GM20000 (cell line): Measurements from ENCODE around the gene CHN2.

Source experiments
- DNase-seq: peaks from one replicate; pipeline ENCODE4 v3.0.0; 2012; ENCODE audit warnings: low spot score
- TF ChIP-seq, protein P1 (sequence below): IDR thresholded peaks from 2 replicates; pipeline ENCODE4 v1.5.1; 2012; ENCODE audit warnings: mild to moderate bottlenecking, control low read depth; ENCODE audit errors: extremely low read depth, missing control alignments

CHN2 gene

DNA sequence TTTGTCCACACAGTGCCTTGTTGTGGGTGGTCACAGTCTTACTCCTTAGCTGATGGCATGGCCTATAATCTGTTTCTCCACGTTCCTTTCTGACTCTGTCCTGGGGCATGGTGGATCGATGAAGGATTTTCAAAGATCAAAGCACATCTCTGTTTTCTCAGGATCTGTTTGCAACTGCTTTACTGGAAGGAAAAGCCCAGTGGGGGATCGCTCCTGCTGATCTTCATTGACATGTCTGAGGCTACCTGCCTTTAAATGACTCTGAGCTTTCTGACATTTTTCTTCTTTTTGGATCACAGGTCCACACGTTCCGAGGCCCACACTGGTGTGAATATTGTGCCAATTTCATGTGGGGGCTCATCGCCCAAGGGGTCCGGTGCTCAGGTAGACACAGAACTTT, 301.1 kb downstream of the CHN2 start:
- DNase-seq, result no peak
- TF ChIP-seq, protein P1, sequence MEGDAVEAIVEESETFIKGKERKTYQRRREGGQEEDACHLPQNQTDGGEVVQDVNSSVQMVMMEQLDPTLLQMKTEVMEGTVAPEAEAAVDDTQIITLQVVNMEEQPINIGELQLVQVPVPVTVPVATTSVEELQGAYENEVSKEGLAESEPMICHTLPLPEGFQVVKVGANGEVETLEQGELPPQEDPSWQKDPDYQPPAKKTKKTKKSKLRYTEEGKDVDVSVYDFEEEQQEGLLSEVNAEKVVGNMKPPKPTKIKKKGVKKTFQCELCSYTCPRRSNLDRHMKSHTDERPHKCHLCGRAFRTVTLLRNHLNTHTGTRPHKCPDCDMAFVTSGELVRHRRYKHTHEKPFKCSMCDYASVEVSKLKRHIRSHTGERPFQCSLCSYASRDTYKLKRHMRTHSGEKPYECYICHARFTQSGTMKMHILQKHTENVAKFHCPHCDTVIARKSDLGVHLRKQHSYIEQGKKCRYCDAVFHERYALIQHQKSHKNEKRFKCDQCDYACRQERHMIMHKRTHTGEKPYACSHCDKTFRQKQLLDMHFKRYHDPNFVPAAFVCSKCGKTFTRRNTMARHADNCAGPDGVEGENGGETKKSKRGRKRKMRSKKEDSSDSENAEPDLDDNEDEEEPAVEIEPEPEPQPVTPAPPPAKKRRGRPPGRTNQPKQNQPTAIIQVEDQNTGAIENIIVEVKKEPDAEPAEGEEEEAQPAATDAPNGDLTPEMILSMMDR, result no peak

DNA sequence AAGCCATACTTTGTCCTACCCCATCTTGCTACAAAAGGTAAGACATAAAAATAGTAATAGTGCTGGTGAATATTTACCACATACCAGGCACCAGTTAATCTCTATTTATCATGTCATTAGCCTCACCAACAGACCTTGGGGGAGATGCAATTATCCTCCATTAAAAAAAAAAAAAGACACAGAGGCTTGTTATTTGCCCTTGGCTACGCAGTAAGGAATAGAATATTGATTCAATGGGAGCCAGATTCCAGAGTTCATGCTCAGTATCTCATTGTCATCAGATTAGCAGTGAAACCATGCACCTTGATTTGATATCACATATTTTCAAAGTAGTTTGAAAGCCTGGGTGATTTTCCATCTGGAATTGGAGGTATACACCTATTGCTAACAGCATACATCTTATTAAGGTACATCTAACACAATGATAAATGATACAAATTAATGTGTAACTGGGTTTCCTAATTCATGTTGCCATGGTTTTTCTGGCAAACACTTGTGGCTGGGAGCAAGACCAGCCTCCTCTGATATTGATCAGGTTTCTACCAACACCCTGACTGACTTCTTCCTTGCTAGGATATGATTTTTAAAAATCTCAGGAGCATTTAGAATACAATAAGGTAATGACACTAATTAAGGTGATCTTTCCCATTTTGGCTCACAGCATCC, 301.9 kb downstream of the CHN2 start:
- TF ChIP-seq, protein P1, result no peak
- DNase-seq, result no peak

DNA sequence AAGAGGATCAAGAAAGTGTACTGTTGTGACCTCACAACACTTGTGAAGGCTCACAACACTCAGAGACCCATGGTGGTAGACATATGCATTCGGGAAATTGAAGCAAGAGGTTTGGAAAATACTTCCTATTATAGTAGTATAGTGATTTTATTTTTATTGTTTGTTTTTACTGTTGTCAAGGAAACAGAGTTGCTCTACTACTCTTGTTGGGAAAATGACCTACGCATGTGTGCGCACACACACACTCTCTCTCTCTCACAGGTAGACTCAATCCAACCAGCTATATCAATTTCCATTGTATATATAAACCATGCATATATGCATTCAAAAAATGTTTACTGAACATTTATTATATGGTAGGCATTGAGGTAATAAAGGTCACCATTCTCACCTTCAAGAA, 305.4 kb downstream of the CHN2 start:
- TF ChIP-seq, protein P1, result no peak

DNA sequence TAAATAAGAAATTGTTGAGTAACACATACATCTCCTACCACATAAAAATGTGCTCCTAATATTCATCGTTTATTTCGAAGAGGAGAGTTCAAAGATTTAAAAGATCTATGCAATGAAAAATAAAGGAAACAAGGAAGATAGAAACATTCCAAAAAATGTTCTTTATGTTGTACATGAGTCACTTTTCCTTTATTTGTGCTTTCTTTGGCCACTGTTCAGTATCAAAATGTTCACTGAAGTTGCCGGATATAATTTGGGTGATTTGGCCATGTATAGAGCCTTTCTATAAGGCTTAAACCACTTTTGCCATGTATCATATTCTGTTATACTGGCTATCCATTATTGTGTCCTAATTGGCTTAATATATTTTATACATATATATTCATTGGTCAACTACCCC, 306.1 kb downstream of the CHN2 start:
- DNase-seq, result no peak
- TF ChIP-seq, protein P1, result no peak

More for the DNA sequence above, 305.4 kb downstream of the CHN2 start:
- no peak for DNase-seq

DNA sequence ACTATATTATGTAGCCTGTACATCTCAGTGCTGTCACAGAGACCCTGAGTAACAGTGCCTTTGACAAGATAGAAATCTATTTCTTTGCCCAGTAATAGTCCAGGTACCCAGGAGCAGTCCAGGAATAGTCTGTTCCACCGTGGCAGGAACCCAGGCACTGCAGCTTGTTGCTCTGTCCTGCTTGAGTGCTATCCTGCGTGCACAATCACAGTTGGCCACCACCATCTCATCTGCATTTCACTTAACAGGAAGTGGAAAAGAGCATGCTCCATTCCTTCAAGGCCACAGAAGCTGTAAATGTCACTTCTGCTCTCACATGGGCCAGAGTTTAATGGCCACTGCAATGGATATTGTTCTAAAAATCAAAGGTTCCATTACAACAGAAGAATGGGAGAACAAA, 307.6 kb downstream of the CHN2 start:
- TF ChIP-seq, protein P1, result no peak
- no peak for DNase-seq

DNA sequence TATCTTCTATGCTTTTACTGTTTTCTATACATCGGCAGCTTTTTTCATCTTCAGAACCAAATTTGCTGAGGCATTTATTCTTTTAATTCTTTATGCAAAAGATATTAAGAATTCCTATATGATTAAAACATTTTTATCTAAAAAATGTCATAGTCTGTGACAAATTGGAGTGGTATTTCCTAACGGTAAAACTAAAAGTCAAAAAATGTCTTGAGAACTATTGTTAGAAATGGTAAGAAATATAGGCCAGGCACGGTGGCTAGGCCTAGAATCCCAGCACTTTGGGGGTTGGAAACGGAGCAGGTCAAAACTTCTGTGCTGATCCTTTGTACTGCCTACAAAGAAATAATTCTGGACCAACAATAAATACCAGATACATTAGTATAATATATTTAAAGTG, 311.4 kb downstream of the CHN2 start:
- TF ChIP-seq, protein P1, result no peak
- DNase-seq, result no peak

DNA sequence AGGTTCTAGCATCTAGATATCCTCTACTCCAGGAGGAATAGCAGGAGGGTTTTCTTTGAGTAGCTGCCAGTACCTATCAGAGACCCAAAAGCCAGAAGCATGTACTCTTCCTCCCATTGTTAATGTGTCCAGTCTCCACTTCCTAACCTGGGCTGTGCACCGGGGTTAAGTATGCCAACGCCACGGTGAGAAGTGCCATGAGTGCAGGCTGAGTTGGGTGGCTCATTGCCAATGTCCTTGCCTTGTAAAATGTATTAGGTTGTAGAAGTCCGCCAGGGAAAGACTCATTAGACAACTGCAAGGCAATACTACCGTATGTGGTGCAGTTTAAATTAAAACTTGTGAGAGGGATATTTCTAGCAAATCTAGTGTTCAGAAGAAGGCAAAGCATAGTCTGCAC, 314.0 kb downstream of the CHN2 start:
- DNase-seq, result no peak
- TF ChIP-seq, protein P1, result no peak
